ENCODE data around the gene KLRC1. TPM values are rescaled to one million over a fixed set of nuclear protein-coding genes. Genes with fewer than 3 reads are reported as not detected.
A peak's percentile ranks its signal among the peaks of the same experiment; 100 is the strongest.
"Not testable (repeated sequence)": the region's sequence is repeated elsewhere in the genome, so short reads cannot be mapped to it uniquely, and the experiment has no call there.

Gene KLRC1
- total RNA-seq, 1 donor, result not detected

GRCh38 chr12:10454531-10454930 is 1.4 kb upstream of the KLRC1 start:
- Histone ChIP-seq H4K20me1 (ENCODE audit: insufficient read depth, low read length) (no peaks in the 10 kb centered on the region), H3K27ac (ENCODE audit: low read depth, low read length) (no peak overlapping the region), H3K27me3 (ENCODE audit: insufficient read depth, low read length) (no peaks in the 10 kb centered on the region), H3K9me3 (ENCODE audit: low read depth, low read length) (no peaks in the 10 kb centered on the region), H2AFZ (ENCODE audit: low read length) (peak overlapping the region; percentile 10), H3K36me3 (ENCODE audit: insufficient read depth, low read length) (no peaks in the 10 kb centered on the region), H3K4me3 (ENCODE audit: insufficient read depth, low read length) (no peak overlapping the region), H3K79me2 (ENCODE audit: insufficient read depth, low read length) (no peaks in the 10 kb centered on the region), H3K4me2 (ENCODE audit: insufficient read depth, low read length) (no peak overlapping the region), H3K4me1 (ENCODE audit: insufficient read depth, low read length) (no peaks in the 10 kb centered on the region)
- no peak for TF ChIP-seq CTCF (IDR thresholded peaks at IDR 0.05; ENCODE audit: extremely low read depth, low read depth, low read length)
- DNase-seq (ENCODE audit: insufficient read length, low spot score, missing footprints), result no peak

GRCh38 chr12:10448236-10448635 is 4.9 kb downstream of the KLRC1 start:
- H4K20me1 ChIP-seq (ENCODE audit: insufficient read depth, low read length), result no peaks in the 10 kb centered on the region
- H3K4me2 ChIP-seq (ENCODE audit: insufficient read depth, low read length), result no peak overlapping the region
- no peaks in the 10 kb centered on the region for H3K36me3 ChIP-seq (ENCODE audit: insufficient read depth, low read length)
- H2AFZ ChIP-seq (ENCODE audit: low read length), result peak overlapping the region; percentile 3
- H3K27me3 ChIP-seq (ENCODE audit: insufficient read depth, low read length), result no peaks in the 10 kb centered on the region
- H3K27ac ChIP-seq (ENCODE audit: low read depth, low read length), result no peak overlapping the region
- H3K9me3 ChIP-seq (ENCODE audit: low read depth, low read length), result no peaks in the 10 kb centered on the region
- H3K79me2 ChIP-seq (ENCODE audit: insufficient read depth, low read length), result no peaks in the 10 kb centered on the region
- no peak for DNase-seq (ENCODE audit: insufficient read length, low spot score, missing footprints)
- TF ChIP-seq CTCF (IDR thresholded peaks at IDR 0.05; ENCODE audit: extremely low read depth, low read depth, low read length), result no peak
- no peaks in the 10 kb centered on the region for H3K4me1 ChIP-seq (ENCODE audit: insufficient read depth, low read length)
- H3K4me3 ChIP-seq (ENCODE audit: insufficient read depth, low read length), result no peak overlapping the region

GRCh38 chr12:10446052-10446451 is 7.1 kb downstream of the KLRC1 start:
- DNase-seq (ENCODE audit: insufficient read length, low spot score, missing footprints); H3K4me2 ChIP-seq (ENCODE audit: insufficient read depth, low read length); H4K20me1 ChIP-seq (ENCODE audit: insufficient read depth, low read length); H3K4me1 ChIP-seq (ENCODE audit: insufficient read depth, low read length); H3K27me3 ChIP-seq (ENCODE audit: insufficient read depth, low read length); H3K36me3 ChIP-seq (ENCODE audit: insufficient read depth, low read length); H3K79me2 ChIP-seq (ENCODE audit: insufficient read depth, low read length); H3K9me3 ChIP-seq (ENCODE audit: low read depth, low read length); H3K27ac ChIP-seq (ENCODE audit: low read depth, low read length); H2AFZ ChIP-seq (ENCODE audit: low read length); H3K4me3 ChIP-seq (ENCODE audit: insufficient read depth, low read length): not testable (repeated sequence)

GRCh38 chr12:10441144-10441543 is 12.0 kb downstream of the KLRC1 start:
- H3K4me3 ChIP-seq (ENCODE audit: insufficient read depth, low read length); H3K36me3 ChIP-seq (ENCODE audit: insufficient read depth, low read length); H3K4me1 ChIP-seq (ENCODE audit: insufficient read depth, low read length); H4K20me1 ChIP-seq (ENCODE audit: insufficient read depth, low read length); H3K9me3 ChIP-seq (ENCODE audit: low read depth, low read length); H3K27ac ChIP-seq (ENCODE audit: low read depth, low read length); H2AFZ ChIP-seq (ENCODE audit: low read length); H3K79me2 ChIP-seq (ENCODE audit: insufficient read depth, low read length); H3K27me3 ChIP-seq (ENCODE audit: insufficient read depth, low read length); H3K4me2 ChIP-seq (ENCODE audit: insufficient read depth, low read length); DNase-seq (ENCODE audit: insufficient read length, low spot score, missing footprints): not testable (repeated sequence)

- H4K20me1 ChIP-seq (ENCODE audit: insufficient read depth, low read length); H3K4me1 ChIP-seq (ENCODE audit: insufficient read depth, low read length); H3K27ac ChIP-seq (ENCODE audit: low read depth, low read length); H2AFZ ChIP-seq (ENCODE audit: low read length); H3K36me3 ChIP-seq (ENCODE audit: insufficient read depth, low read length); H3K4me2 ChIP-seq (ENCODE audit: insufficient read depth, low read length); H3K9me3 ChIP-seq (ENCODE audit: low read depth, low read length); DNase-seq (ENCODE audit: insufficient read length, low spot score, missing footprints); H3K4me3 ChIP-seq (ENCODE audit: insufficient read depth, low read length); H3K79me2 ChIP-seq (ENCODE audit: insufficient read depth, low read length); H3K27me3 ChIP-seq (ENCODE audit: insufficient read depth, low read length): not testable (repeated sequence)
Observed at GRCh38 chr12:10439608-10440274, 13.4 kb downstream of the KLRC1 start.

- H3K27me3 ChIP-seq (ENCODE audit: insufficient read depth, low read length); H3K4me3 ChIP-seq (ENCODE audit: insufficient read depth, low read length); H3K4me1 ChIP-seq (ENCODE audit: insufficient read depth, low read length); DNase-seq (ENCODE audit: insufficient read length, low spot score, missing footprints); H3K36me3 ChIP-seq (ENCODE audit: insufficient read depth, low read length); H2AFZ ChIP-seq (ENCODE audit: low read length); H3K79me2 ChIP-seq (ENCODE audit: insufficient read depth, low read length); H4K20me1 ChIP-seq (ENCODE audit: insufficient read depth, low read length); H3K4me2 ChIP-seq (ENCODE audit: insufficient read depth, low read length); H3K27ac ChIP-seq (ENCODE audit: low read depth, low read length); H3K9me3 ChIP-seq (ENCODE audit: low read depth, low read length): not testable (repeated sequence)
Observed at GRCh38 chr12:10437601-10438000, 15.6 kb downstream of the KLRC1 start.

- H3K9me3 ChIP-seq (ENCODE audit: low read depth, low read length); H3K27ac ChIP-seq (ENCODE audit: low read depth, low read length); H3K4me3 ChIP-seq (ENCODE audit: insufficient read depth, low read length); H3K27me3 ChIP-seq (ENCODE audit: insufficient read depth, low read length); H3K36me3 ChIP-seq (ENCODE audit: insufficient read depth, low read length); H4K20me1 ChIP-seq (ENCODE audit: insufficient read depth, low read length); H3K4me2 ChIP-seq (ENCODE audit: insufficient read depth, low read length); H3K79me2 ChIP-seq (ENCODE audit: insufficient read depth, low read length); DNase-seq (ENCODE audit: insufficient read length, low spot score, missing footprints); H3K4me1 ChIP-seq (ENCODE audit: insufficient read depth, low read length): not testable (repeated sequence)
- H2AFZ ChIP-seq (ENCODE audit: low read length), result peak within 1 kb of the TSS; percentile 47
Observed at GRCh38 chr12:10435816-10436215, 17.4 kb downstream of the KLRC1 start, which contains the start of gene KLRC2. Gene KLRC2 (minus strand): TSS chr12:10436010. CDS start chr12:10435986, 24 bp downstream.

Measured in osteoblast (primary cell).